Keratinocyte (primary cell): Measurements from ENCODE around the gene SLC13A1. TPM values are rescaled to one million over a fixed set of nuclear protein-coding genes. Genes with fewer than 3 reads are reported as not detected.

Experiments used
- DNase-seq: peaks from one replicate; pipeline ENCODE4 v3.0.0-alpha.2; 2011; ENCODE audit warnings: low read depth, missing footprints, low spot score
- FAIRE-seq: peaks from 2 replicates; lab custom pipeline; 2011; peaks lifted over from hg19 to GRCh38; lab: Jason Lieb, UNC
- H2AFZ ChIP-seq: 2 replicates; pipeline ENCODE4 v1.6.0; 2012; ENCODE audit warnings: low read length, control low read depth, inconsistent platforms; ENCODE audit not compliant: control insufficient read depth
- H3K27ac ChIP-seq: 2 replicates; pipeline ENCODE4 v1.5.1; 2011; ENCODE audit warnings: low read length; ENCODE audit not compliant: control insufficient read depth, insufficient read depth
- H3K27me3 ChIP-seq: 3 replicates; pipeline ENCODE4 v1.6.0; 2011; ENCODE audit warnings: low read length; ENCODE audit not compliant: control insufficient read depth, insufficient read depth; ENCODE audit errors: extremely low read depth
- H3K36me3 ChIP-seq, 2 experiments: 2 replicates in 1 of 2; 3 replicates in 1 of 2; pipeline ENCODE4 v1.5.1; 2011; ENCODE audit warnings: low read length in 2 of 2, mild to moderate bottlenecking in 1 of 2; ENCODE audit not compliant: control insufficient read depth in 2 of 2, insufficient read depth in 2 of 2; ENCODE audit errors: extremely low read depth in 1 of 2
- H3K4me1 ChIP-seq: 3 replicates; pipeline ENCODE4 v1.5.1; 2011; ENCODE audit warnings: low read length; ENCODE audit not compliant: control insufficient read depth, insufficient read depth; ENCODE audit errors: extremely low read depth
- H3K4me2 ChIP-seq: 3 replicates; pipeline ENCODE4 v1.6.0; 2011; ENCODE audit warnings: low read depth, low read length; ENCODE audit not compliant: control insufficient read depth, insufficient read depth; ENCODE audit errors: extremely low read depth
- H3K4me3 ChIP-seq, 3 experiments: fragments of 200-600 bp in 1 of 3; sonication (generic) in 1 of 3; 2 replicates in 2 of 3; 3 replicates in 1 of 3; pipeline ENCODE4 v1.5.1; 2011 to 2016; ENCODE audit warnings: low read length in 3 of 3, mild to moderate bottlenecking in 3 of 3, control low read depth in 2 of 3, inconsistent platforms in 1 of 3, low read depth in 1 of 3, mixed read lengths in 1 of 3, mixed run types in 1 of 3, moderate library complexity in 1 of 3; ENCODE audit not compliant: control insufficient read depth in 2 of 3, insufficient read depth in 2 of 3; ENCODE audit errors: extremely low read depth in 1 of 3
- H3K79me2 ChIP-seq: 2 replicates; pipeline ENCODE4 v1.6.0; 2012; ENCODE audit warnings: low read length; ENCODE audit not compliant: control insufficient read depth, insufficient read depth
- H3K9ac ChIP-seq: 3 replicates; pipeline ENCODE4 v1.6.0; 2011; ENCODE audit warnings: low read length; ENCODE audit not compliant: control insufficient read depth, insufficient read depth; ENCODE audit errors: extremely low read depth
- H3K9me1 ChIP-seq: 3 replicates; pipeline ENCODE4 v1.6.0; 2011; ENCODE audit warnings: low read length; ENCODE audit not compliant: control insufficient read depth, insufficient read depth; ENCODE audit errors: extremely low read depth
- H3K9me3 ChIP-seq: 2 replicates; pipeline ENCODE4 v1.5.1; 2012; ENCODE audit warnings: low read depth, low read length; ENCODE audit not compliant: control insufficient read depth
- H4K20me1 ChIP-seq: 3 replicates; pipeline ENCODE4 v1.6.0; 2011; ENCODE audit warnings: low read length; ENCODE audit not compliant: control insufficient read depth, insufficient read depth; ENCODE audit errors: extremely low read depth
- EZH2 ChIP-seq: IDR thresholded peaks from one replicate; pipeline ENCODE4 v1.6.1; 2012; ENCODE audit warnings: inconsistent platforms, mild to moderate bottlenecking, low read length, moderate library complexity
- dilution Hi-C: fragments of 300-500 bp; cut with MboI; formaldehyde crosslinking; loops from one replicate; pipeline ENCODE4 v1.7.0; 2020; ENCODE audit warnings: low sequenced_read_pairs; ENCODE audit not compliant: extremely low pct_ligation_motif_present
- polyA plus RNA-seq, 5 experiments: library from polyadenylated mRNA; depleted of rRNA in 3 of 5; stranded (reverse) in 3 of 5; stranded (forward) in 1 of 5; unstranded in 1 of 5; fragments of >200 nt; gene quantifications; 1 replicate in 1 of 5; 2 replicates in 3 of 5; 3 replicates in 1 of 5; pipeline versions ENCODE4 v1.2.1 to v1.2.3, GENCODE V29; 2011 to 2012; ENCODE audit warnings: missing spikeins in 2 of 5, low read depth in 1 of 5, low replicate concordance in 1 of 5
- TF ChIP-seq, protein P1 (sequence below), 3 experiments: IDR thresholded peaks in 1 of 3; conservative IDR thresholded peaks in 1 of 3; optimal IDR thresholded peaks in 1 of 3; 2 replicates in 2 of 3; 3 replicates in 1 of 3; pipeline versions ENCODE3 to v1.5.1; 2011; ENCODE audit warnings: low read length in 3 of 3, mild to moderate bottlenecking in 3 of 3, moderate library complexity in 2 of 3, control low read depth in 1 of 3, inconsistent platforms in 1 of 3; ENCODE audit not compliant: insufficient read depth in 2 of 3; ENCODE audit errors: extremely low read depth in 1 of 3

Gene SLC13A1
- polyA plus RNA-seq, 1 donor (not counting 4 experiments of a cell fraction or from before 2014, with no cell fraction given): not detected

DNA sequence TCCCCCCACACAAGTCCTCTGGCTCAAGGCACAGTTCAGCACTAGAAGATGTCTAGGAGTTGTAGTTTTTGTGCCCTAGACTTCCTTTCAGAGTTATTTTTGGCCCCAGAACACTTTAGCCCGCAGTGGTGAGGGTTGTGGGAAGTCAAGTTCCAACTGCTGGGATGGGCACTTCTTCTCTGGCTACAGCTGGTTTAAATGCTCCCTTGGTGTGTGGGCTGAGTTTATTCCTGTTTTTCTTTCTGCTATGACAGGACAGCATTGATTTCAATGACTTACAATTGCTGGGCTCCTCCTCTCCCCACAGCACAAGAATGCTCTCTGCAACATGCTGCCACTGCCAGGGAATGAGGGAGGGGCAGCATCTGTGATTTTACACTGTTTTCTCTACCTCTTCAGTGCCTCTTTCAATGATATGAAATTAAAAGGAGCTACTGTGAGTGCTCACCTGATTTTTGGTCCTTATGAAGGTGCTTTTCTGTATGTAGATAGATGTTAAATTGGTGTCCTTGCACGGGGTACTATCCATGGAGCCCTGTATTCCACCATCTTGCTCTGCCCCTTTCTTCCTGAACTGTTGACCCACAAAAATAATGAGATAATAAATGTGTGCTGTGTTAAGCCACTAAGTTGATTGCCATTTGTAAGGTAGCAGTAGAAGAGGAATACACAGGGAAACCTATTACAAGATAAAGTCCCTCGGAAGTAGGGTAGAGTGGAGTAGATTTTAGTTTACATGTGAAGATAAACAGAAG is 56.3 kb downstream of the SLC13A1 start:
- no peaks in the 10 kb centered on the region for H3K79me2 ChIP-seq
- H4K20me1 ChIP-seq: no peaks in the 10 kb centered on the region
- H3K9me1 ChIP-seq: no peaks in the 10 kb centered on the region
- no peak overlapping the region for H3K4me2 ChIP-seq
- no peaks in the 10 kb centered on the region for H3K36me3 ChIP-seq
- no peak overlapping the region for H3K27ac ChIP-seq
- H3K9ac ChIP-seq: no peak overlapping the region
- no peak for FAIRE-seq
- H2AFZ ChIP-seq: no peak overlapping the region
- TF ChIP-seq EZH2: no peak
- TF ChIP-seq, protein P1, sequence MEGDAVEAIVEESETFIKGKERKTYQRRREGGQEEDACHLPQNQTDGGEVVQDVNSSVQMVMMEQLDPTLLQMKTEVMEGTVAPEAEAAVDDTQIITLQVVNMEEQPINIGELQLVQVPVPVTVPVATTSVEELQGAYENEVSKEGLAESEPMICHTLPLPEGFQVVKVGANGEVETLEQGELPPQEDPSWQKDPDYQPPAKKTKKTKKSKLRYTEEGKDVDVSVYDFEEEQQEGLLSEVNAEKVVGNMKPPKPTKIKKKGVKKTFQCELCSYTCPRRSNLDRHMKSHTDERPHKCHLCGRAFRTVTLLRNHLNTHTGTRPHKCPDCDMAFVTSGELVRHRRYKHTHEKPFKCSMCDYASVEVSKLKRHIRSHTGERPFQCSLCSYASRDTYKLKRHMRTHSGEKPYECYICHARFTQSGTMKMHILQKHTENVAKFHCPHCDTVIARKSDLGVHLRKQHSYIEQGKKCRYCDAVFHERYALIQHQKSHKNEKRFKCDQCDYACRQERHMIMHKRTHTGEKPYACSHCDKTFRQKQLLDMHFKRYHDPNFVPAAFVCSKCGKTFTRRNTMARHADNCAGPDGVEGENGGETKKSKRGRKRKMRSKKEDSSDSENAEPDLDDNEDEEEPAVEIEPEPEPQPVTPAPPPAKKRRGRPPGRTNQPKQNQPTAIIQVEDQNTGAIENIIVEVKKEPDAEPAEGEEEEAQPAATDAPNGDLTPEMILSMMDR (optimal IDR thresholded peaks at IDR 0.05 in 1 of 3, IDR thresholded peaks at IDR 0.05 in 1 of 3, conservative IDR thresholded peaks at IDR 0.05 in 1 of 3; ENCODE audit: extremely low read depth in 1 of 3, insufficient read depth in 2 of 3, low read length in 3 of 3): no peak
- no peak for DNase-seq
- H3K4me3 ChIP-seq: no peak overlapping the region
- H3K27me3 ChIP-seq: no peaks in the 10 kb centered on the region
- no peaks in the 10 kb centered on the region for H3K4me1 ChIP-seq
- H3K9me3 ChIP-seq: no peaks in the 10 kb centered on the region
- dilution Hi-C loops: no loop called here

DNA sequence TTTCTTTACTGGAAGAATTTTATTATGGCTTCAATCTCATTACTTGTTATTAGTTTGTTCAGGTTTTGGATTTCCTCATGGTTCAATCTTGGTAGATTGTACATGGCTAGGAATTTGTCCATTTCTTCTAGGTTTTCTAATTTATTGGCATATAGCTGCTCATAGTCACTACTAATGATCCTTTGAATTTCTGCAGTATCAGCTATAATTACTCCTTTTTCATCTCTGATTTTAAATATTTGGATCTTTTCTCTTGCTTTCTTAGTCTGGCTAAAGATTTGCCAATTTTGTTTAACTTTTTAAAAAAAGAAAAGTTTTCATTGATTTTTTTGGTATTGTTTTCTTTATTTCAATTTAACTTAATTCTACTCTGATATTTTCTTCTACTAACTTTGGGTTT is 59.2 kb downstream of the SLC13A1 start:
- FAIRE-seq (no peak), DNase-seq (no peak)

More for the DNA sequence above, 59.2 kb downstream of the SLC13A1 start:
- no peaks in the 10 kb centered on the region for H3K9me1 ChIP-seq
- H3K4me1 ChIP-seq: no peaks in the 10 kb centered on the region
- H3K79me2 ChIP-seq: no peaks in the 10 kb centered on the region
- H4K20me1 ChIP-seq: no peaks in the 10 kb centered on the region
- no peaks in the 10 kb centered on the region for H3K36me3 ChIP-seq
- H3K4me2 ChIP-seq: no peak overlapping the region
- H2AFZ ChIP-seq: no peak overlapping the region
- H3K27ac ChIP-seq: no peak overlapping the region
- H3K4me3 ChIP-seq: no peak overlapping the region
- dilution Hi-C loops: no loop called here
- TF ChIP-seq, protein P1 (optimal IDR thresholded peaks at IDR 0.05 in 1 of 3, IDR thresholded peaks at IDR 0.05 in 1 of 3, conservative IDR thresholded peaks at IDR 0.05 in 1 of 3; ENCODE audit: extremely low read depth in 1 of 3, insufficient read depth in 2 of 3, low read length in 3 of 3): no peak
- no peak for TF ChIP-seq EZH2
- no peaks in the 10 kb centered on the region for H3K27me3 ChIP-seq
- no peaks in the 10 kb centered on the region for H3K9me3 ChIP-seq
- no peak overlapping the region for H3K9ac ChIP-seq
